Ishikawa (cell line): ENCODE measurements around the gene TRIM24.

Experiments used
- EP300 ChIP-seq: IDR thresholded peaks from 2 replicates; pipeline ENCODE4 v1.6.1; 2012; ENCODE audit warnings: borderline replicate concordance
- TAF1 ChIP-seq: IDR thresholded peaks from 2 replicates; pipeline ENCODE4 v1.6.1; 2012; ENCODE audit warnings: low read depth, mild to moderate bottlenecking
- YY1 ChIP-seq: IDR thresholded peaks from 2 replicates; pipeline ENCODE4 v1.6.1; 2012; ENCODE audit warnings: low read depth
- TF ChIP-seq, protein P1 (sequence below): IDR thresholded peaks from 2 replicates; pipeline ENCODE4 v1.6.1; 2012

DNA sequence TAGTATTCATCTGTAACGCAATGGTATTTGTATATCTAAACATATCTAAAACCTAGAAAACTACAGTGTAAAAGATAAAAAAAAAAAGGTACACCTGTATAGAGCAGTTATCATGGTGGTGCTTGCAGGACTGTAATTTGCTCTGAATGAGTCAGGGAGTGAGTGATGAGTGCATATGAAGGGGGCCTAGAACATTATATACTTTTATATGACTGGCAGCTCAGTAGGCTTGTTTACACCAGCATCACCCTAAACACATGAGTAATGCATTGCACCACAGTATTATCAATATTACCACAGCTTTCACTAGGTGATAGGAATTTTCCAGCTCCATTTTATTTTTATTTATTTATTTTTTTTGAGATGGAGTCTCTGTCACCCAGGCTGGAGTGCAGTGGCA lies 40.8 kb downstream of the TRIM24 start:
- no peak for TF ChIP-seq YY1
- TF ChIP-seq EP300, result no peak
- TF ChIP-seq, protein P1, sequence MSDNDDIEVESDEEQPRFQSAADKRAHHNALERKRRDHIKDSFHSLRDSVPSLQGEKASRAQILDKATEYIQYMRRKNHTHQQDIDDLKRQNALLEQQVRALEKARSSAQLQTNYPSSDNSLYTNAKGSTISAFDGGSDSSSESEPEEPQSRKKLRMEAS, result no peak
- TF ChIP-seq TAF1, result no peak
